ENCODE data around the gene ATF4. TPM values are rescaled to one million over a fixed set of nuclear protein-coding genes. Genes with fewer than 3 reads are reported as not detected.

ATF4 gene
- total and polyA plus RNA-seq, 2 of the 13 experiments (the other 11 are each of a cell fraction or from before 2014, with no cell fraction given) = 486 to 1,297 TPM

DNA sequence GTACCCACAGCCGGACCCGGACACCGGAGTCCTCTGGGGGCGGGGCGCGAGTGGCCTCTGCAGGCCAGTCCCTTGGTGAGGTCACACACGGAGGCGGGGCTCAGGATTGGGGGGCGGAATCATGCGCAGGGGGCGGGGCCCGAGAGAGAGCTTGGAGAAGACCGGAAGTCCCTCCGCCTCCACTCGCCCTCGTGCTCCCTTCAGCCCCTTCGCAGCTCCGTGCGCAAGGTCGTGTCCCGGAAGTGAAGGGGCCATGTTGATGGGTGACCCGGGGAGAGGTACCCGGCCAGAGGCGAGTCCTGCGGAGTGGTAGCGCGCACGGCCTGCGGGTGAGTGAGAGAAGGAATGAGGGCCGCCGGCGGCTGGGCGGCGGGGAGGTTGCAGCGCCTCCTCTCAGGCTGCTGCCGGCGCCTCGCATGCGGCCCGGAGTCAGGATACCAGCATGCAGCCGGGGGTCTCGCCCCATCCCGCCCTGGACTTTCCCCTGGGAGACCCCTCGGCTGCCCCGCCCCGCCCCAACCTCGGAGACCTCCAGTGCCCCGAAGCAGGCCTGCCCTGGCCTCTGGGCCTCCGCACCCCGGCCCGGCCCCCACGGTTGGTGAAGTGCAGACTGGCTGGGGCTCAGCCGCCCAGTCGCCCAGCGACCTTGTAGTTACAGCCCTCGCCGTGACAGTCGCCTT, 18.1 kb upstream of the ATF4 start, which contains the start of gene MIEF1 (continued):
- TF ChIP-seq, protein P1, sequence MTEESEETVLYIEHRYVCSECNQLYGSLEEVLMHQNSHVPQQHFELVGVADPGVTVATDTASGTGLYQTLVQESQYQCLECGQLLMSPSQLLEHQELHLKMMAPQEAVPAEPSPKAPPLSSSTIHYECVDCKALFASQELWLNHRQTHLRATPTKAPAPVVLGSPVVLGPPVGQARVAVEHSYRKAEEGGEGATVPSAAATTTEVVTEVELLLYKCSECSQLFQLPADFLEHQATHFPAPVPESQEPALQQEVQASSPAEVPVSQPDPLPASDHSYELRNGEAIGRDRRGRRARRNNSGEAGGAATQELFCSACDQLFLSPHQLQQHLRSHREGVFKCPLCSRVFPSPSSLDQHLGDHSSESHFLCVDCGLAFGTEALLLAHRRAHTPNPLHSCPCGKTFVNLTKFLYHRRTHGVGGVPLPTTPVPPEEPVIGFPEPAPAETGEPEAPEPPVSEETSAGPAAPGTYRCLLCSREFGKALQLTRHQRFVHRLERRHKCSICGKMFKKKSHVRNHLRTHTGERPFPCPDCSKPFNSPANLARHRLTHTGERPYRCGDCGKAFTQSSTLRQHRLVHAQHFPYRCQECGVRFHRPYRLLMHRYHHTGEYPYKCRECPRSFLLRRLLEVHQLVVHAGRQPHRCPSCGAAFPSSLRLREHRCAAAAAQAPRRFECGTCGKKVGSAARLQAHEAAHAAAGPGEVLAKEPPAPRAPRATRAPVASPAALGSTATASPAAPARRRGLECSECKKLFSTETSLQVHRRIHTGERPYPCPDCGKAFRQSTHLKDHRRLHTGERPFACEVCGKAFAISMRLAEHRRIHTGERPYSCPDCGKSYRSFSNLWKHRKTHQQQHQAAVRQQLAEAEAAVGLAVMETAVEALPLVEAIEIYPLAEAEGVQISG (CRISPR knock-in tag; IDR thresholded peaks at IDR 0.05) = peak; percentile 93
- TF ChIP-seq ARID2 (CRISPR knock-in tag; IDR thresholded peaks at IDR 0.05; ENCODE audit: borderline replicate concordance) (no peak), ZNF7 (CRISPR knock-in tag; IDR thresholded peaks at IDR 0.05) (no peak), EED (CRISPR knock-in tag; IDR thresholded peaks at IDR 0.05) (no peak), ZNF432 (CRISPR knock-in tag; IDR thresholded peaks at IDR 0.05; ENCODE audit: borderline replicate concordance) (no peak), ZNF292 (CRISPR knock-in tag; IDR thresholded peaks at IDR 0.05; ENCODE audit: borderline replicate concordance, low read depth) (no peak), ZNF180 (CRISPR knock-in tag; IDR thresholded peaks at IDR 0.05; ENCODE audit: borderline replicate concordance, low read depth) (no peak), ZNF816 (CRISPR knock-in tag; IDR thresholded peaks at IDR 0.05; ENCODE audit: borderline replicate concordance) (no peak), HMGA1 (CRISPR knock-in tag; conservative IDR thresholded peaks at IDR 0.05) (no peak), ZNF775 (CRISPR knock-in tag; IDR thresholded peaks at IDR 0.05; ENCODE audit: borderline replicate concordance) (no peak), RARG (CRISPR knock-in tag; IDR thresholded peaks at IDR 0.05; ENCODE audit: low read depth) (0 out of 2 replicates have a peak, but pooled peaks have one; percentile 50), RFX5 (IDR thresholded peaks at IDR 0.05; ENCODE audit: low read depth, low read length) (no peak)
- TF ChIP-seq, protein P2, sequence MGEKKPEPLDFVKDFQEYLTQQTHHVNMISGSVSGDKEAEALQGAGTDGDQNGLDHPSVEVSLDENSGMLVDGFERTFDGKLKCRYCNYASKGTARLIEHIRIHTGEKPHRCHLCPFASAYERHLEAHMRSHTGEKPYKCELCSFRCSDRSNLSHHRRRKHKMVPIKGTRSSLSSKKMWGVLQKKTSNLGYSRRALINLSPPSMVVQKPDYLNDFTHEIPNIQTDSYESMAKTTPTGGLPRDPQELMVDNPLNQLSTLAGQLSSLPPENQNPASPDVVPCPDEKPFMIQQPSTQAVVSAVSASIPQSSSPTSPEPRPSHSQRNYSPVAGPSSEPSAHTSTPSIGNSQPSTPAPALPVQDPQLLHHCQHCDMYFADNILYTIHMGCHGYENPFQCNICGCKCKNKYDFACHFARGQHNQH (CRISPR knock-in tag; IDR thresholded peaks at IDR 0.05) = peak; percentile 81; the same call in 1 of the 2 replicates
- TF ChIP-seq, protein P3, sequence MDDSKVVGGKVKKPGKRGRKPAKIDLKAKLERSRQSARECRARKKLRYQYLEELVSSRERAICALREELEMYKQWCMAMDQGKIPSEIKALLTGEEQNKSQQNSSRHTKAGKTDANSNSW (CRISPR knock-in tag; IDR thresholded peaks at IDR 0.05; ENCODE audit: borderline replicate concordance) = no peak
- TF ChIP-seq, protein P4, sequence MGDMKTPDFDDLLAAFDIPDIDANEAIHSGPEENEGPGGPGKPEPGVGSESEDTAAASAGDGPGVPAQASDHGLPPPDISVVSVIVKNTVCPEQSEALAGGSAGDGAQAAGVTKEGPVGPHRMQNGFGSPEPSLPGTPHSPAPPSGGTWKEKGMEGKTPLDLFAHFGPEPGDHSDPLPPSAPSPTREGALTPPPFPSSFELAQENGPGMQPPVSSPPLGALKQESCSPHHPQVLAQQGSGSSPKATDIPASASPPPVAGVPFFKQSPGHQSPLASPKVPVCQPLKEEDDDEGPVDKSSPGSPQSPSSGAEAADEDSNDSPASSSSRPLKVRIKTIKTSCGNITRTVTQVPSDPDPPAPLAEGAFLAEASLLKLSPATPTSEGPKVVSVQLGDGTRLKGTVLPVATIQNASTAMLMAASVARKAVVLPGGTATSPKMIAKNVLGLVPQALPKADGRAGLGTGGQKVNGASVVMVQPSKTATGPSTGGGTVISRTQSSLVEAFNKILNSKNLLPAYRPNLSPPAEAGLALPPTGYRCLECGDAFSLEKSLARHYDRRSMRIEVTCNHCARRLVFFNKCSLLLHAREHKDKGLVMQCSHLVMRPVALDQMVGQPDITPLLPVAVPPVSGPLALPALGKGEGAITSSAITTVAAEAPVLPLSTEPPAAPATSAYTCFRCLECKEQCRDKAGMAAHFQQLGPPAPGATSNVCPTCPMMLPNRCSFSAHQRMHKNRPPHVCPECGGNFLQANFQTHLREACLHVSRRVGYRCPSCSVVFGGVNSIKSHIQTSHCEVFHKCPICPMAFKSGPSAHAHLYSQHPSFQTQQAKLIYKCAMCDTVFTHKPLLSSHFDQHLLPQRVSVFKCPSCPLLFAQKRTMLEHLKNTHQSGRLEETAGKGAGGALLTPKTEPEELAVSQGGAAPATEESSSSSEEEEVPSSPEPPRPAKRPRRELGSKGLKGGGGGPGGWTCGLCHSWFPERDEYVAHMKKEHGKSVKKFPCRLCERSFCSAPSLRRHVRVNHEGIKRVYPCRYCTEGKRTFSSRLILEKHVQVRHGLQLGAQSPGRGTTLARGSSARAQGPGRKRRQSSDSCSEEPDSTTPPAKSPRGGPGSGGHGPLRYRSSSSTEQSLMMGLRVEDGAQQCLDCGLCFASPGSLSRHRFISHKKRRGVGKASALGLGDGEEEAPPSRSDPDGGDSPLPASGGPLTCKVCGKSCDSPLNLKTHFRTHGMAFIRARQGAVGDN (CRISPR knock-in tag; IDR thresholded peaks at IDR 0.05) = peak; percentile 95
- TF ChIP-seq, protein P5, sequence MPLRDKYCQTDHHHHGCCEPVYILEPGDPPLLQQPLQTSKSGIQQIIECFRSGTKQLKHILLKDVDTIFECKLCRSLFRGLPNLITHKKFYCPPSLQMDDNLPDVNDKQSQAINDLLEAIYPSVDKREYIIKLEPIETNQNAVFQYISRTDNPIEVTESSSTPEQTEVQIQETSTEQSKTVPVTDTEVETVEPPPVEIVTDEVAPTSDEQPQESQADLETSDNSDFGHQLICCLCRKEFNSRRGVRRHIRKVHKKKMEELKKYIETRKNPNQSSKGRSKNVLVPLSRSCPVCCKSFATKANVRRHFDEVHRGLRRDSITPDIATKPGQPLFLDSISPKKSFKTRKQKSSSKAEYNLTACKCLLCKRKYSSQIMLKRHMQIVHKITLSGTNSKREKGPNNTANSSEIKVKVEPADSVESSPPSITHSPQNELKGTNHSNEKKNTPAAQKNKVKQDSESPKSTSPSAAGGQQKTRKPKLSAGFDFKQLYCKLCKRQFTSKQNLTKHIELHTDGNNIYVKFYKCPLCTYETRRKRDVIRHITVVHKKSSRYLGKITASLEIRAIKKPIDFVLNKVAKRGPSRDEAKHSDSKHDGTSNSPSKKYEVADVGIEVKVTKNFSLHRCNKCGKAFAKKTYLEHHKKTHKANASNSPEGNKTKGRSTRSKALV (CRISPR knock-in tag; IDR thresholded peaks at IDR 0.05) = 0 out of 2 replicates have a peak, but pooled peaks have one; percentile 13
- TF ChIP-seq, protein P6, sequence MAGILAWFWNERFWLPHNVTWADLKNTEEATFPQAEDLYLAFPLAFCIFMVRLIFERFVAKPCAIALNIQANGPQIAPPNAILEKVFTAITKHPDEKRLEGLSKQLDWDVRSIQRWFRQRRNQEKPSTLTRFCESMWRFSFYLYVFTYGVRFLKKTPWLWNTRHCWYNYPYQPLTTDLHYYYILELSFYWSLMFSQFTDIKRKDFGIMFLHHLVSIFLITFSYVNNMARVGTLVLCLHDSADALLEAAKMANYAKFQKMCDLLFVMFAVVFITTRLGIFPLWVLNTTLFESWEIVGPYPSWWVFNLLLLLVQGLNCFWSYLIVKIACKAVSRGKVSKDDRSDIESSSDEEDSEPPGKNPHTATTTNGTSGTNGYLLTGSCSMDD (CRISPR knock-in tag; IDR thresholded peaks at IDR 0.05) = no peak

All from HepG2 (cell line).